NCI-H446 treated with DMSO at 0.1 percent for 48 hours (cell line): ENCODE measurements around the gene SMIM13.

Experiments
- DNase-seq: peaks from one replicate; lab custom pipeline; 2025; lab: John Stamatoyannopoulos, UW

SMIM13 gene

GRCh38 chr6:11093626-11094410 is at the start of gene SMIM13:
Gene SMIM13, plus strand, starts transcription at chr6:11093834. Its CDS starts 480 bp downstream, at chr6:11094314.
- DNase-seq, result peak; percentile 92

- no peak for DNase-seq
Measured at GRCh38 chr6:11043961-11044711, 49.5 kb upstream of the SMIM13 start, which contains the start of gene ELOVL2. Gene ELOVL2, minus strand, starts transcription at chr6:11044305. Its CDS starts 75 bp downstream, at chr6:11044230.

GRCh38 chr6:11044712-11045167 is 48.9 kb upstream of the SMIM13 start:
- DNase-seq, result no peak

GRCh38 chr6:11050731-11051130 is 42.9 kb upstream of the SMIM13 start:
- no peak for DNase-seq

- no peak for DNase-seq
Measured at GRCh38 chr6:11053307-11053706, 40.3 kb upstream of the SMIM13 start.

- DNase-seq, result no peak
Measured at GRCh38 chr6:11054722-11055121, 38.9 kb upstream of the SMIM13 start.

- no peak for DNase-seq
Measured at GRCh38 chr6:11055127-11055627, 38.5 kb upstream of the SMIM13 start.

GRCh38 chr6:11056871-11057270 is 36.8 kb upstream of the SMIM13 start:
- no peak for DNase-seq

GRCh38 chr6:11058406-11058805 is 35.2 kb upstream of the SMIM13 start:
- no peak for DNase-seq

GRCh38 chr6:11062083-11062482 is 31.6 kb upstream of the SMIM13 start:
- DNase-seq, result no peak

- no peak for DNase-seq
Measured at GRCh38 chr6:11062715-11063114, 30.9 kb upstream of the SMIM13 start.

- peak; percentile 16 for DNase-seq
Measured at GRCh38 chr6:11064836-11065235, 28.8 kb upstream of the SMIM13 start.

- DNase-seq, result no peak
Measured at GRCh38 chr6:11065436-11066202, 28.0 kb upstream of the SMIM13 start.

- DNase-seq, result no peak
Measured at GRCh38 chr6:11066505-11067347, 26.9 kb upstream of the SMIM13 start.

GRCh38 chr6:11067348-11067747 is 26.3 kb upstream of the SMIM13 start:
- no peak for DNase-seq

GRCh38 chr6:11069760-11070159 is 23.9 kb upstream of the SMIM13 start:
- no peak for DNase-seq

GRCh38 chr6:11072101-11072500 is 21.5 kb upstream of the SMIM13 start:
- no peak for DNase-seq

GRCh38 chr6:11076540-11076939 is 17.1 kb upstream of the SMIM13 start:
- DNase-seq, result no peak

GRCh38 chr6:11078266-11078665 is 15.4 kb upstream of the SMIM13 start:
- DNase-seq, result no peak

- DNase-seq, result no peak
Measured at GRCh38 chr6:11080296-11080695, 13.3 kb upstream of the SMIM13 start.

- no peak for DNase-seq
Measured at GRCh38 chr6:11083491-11083890, 10.1 kb upstream of the SMIM13 start.
